ENCODE data around the gene YIPF3.

YIPF3 gene

DNA sequence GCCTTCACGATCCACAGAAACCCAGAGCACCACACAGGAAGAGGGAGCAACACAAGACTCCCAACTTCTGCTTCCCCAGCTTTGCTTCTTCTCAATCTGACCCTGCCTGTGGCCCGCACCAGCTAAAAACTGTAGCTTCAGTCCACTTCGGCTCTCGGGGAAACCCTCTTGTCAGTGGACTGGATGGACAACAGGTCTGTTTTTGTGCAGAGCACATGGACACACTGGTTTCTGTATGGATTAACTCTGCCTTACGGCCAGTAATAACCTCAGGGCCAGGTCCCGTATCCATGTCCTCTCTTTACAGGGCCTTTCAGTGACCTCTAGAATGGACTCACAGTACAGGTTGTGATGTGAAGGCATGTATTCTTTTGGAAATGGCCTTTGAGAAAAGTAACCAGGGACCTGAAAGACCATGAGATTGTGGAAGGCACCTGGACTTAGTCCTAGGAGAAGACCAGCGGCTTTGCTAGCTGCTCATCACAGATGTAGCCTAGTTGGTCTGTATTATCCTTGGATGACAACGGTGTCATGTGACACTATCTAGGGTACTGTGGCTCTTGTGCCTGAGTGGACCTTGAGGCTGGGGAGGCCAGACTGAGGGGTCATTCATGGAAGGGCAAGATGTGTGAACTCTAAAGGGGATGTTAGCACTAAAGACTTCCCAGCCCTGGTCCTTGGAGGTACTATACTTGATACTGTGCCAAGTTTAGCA is 6.0 kb upstream of the YIPF3 start:
- TF ChIP-seq FOXP2 (optimal IDR thresholded peaks at IDR 0.05; ENCODE audit: borderline replicate concordance, extremely low read depth, extremely low read length, insufficient read depth) = no peak
- TF ChIP-seq POLR2AphosphoS5 (IDR thresholded peaks at IDR 0.05; ENCODE audit: low read depth, low read length) = peak; percentile 39; the same call in 1 of the 2 replicates
- TF ChIP-seq TAF1 (IDR thresholded peaks at IDR 0.05; ENCODE audit: borderline replicate concordance, insufficient read depth, low read length) = no peak

DNA sequence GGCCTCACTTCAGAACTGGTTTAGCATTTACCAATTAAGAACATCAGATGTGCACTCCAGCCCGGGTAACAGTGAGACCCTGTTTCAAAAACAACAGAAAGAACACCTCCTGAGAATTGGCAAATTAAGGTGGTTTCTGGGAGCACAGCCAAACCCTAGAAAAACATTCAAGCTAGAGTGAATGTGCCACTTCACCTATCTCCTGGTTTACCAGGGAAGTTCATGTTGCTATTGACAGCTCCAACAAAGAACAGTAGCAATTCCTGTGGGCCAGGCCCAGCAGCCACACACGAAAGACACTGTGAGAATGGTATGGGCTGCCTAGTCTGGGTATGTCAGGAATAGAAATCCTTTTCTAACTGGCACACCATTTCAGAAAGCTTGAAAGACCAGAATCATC is 5.1 kb upstream of the YIPF3 start:
- no peak for TF ChIP-seq REST (IDR thresholded peaks at IDR 0.05; ENCODE audit: insufficient read depth in 1 of 2, low read depth in 2 of 2, low read length in 2 of 2)
- TF ChIP-seq SIN3A (IDR thresholded peaks at IDR 0.05; ENCODE audit: borderline replicate concordance, insufficient read depth, low read length) = no peak
- no peak for TF ChIP-seq TAF1 (IDR thresholded peaks at IDR 0.05; ENCODE audit: borderline replicate concordance, insufficient read depth, low read length)
- no peak for TF ChIP-seq FOXP2 (optimal IDR thresholded peaks at IDR 0.05; ENCODE audit: borderline replicate concordance, extremely low read depth, extremely low read length, insufficient read depth)
- TF ChIP-seq POLR2AphosphoS5 (IDR thresholded peaks at IDR 0.05; ENCODE audit: low read depth, low read length) = no peak

DNA sequence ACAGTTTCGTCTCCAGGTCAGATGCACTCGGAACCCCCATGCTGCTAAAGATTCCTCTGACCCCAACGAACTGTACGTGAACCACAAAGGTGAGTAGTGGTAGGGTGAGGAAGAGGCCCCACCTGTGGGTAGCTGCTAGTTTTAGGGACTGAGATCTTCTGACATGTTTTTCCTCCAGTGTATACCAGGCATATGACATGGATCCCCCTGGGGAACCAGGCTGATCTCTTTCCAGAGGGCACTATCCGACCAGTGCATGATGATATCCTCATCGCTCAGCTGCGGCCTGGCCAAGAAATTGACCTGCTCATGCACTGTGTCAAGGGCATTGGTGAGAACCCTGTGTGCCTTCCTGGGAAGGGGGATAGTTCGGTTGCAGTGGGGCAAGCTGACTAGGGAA is 3.4 kb upstream of the YIPF3 start:
- no peak for TF ChIP-seq FOXP2 (optimal IDR thresholded peaks at IDR 0.05; ENCODE audit: borderline replicate concordance, extremely low read depth, extremely low read length, insufficient read depth)
- no peak for TF ChIP-seq TAF1 (IDR thresholded peaks at IDR 0.05; ENCODE audit: borderline replicate concordance, insufficient read depth, low read length)
- TF ChIP-seq POLR2AphosphoS5 (IDR thresholded peaks at IDR 0.05; ENCODE audit: low read depth, low read length) = 0 out of 2 replicates have a peak, but pooled peaks have one; percentile 4
- TF ChIP-seq SIN3A (IDR thresholded peaks at IDR 0.05; ENCODE audit: borderline replicate concordance, insufficient read depth, low read length) = no peak
- TF ChIP-seq REST (IDR thresholded peaks at IDR 0.05; ENCODE audit: insufficient read depth in 1 of 2, low read depth in 2 of 2, low read length in 2 of 2) = no peak

- TF ChIP-seq SIN3A (IDR thresholded peaks at IDR 0.05; ENCODE audit: borderline replicate concordance, insufficient read depth, low read length) (0 out of 2 replicates have a peak, but pooled peaks have one; percentile 44), FOXP2 (optimal IDR thresholded peaks at IDR 0.05; ENCODE audit: borderline replicate concordance, extremely low read depth, extremely low read length, insufficient read depth) (no peak), POLR2AphosphoS5 (IDR thresholded peaks at IDR 0.05; ENCODE audit: low read depth, low read length) (no peak), TAF1 (IDR thresholded peaks at IDR 0.05; ENCODE audit: borderline replicate concordance, insufficient read depth, low read length) (peak; percentile 35; the same call in 1 of the 2 replicates), REST (IDR thresholded peaks at IDR 0.05; ENCODE audit: insufficient read depth in 1 of 2, low read depth in 2 of 2, low read length in 2 of 2) (no peak)
Measured at GRCh38 chr6:43517505-43518357, 1.0 kb upstream of the YIPF3 start.

DNA sequence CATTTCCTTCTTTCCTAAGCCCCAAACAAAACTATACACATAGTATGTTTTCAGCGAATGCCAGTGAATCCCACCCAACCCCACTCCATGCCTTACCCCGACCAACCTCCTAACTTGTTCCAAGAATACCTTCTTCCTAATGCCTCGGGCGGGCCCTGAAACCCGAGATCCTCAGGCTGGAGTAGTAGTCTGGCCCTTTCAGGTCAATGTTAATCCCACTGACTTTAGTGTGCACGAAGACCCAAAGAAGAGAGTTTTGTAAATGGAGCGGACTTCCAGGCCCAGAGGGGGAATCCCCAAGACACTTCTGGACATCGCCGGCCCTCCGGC is 394 bp downstream of the YIPF3 start:
- TF ChIP-seq TAF1 (IDR thresholded peaks at IDR 0.05; ENCODE audit: borderline replicate concordance, insufficient read depth, low read length) (no peak), FOXP2 (optimal IDR thresholded peaks at IDR 0.05; ENCODE audit: borderline replicate concordance, extremely low read depth, extremely low read length, insufficient read depth) (no peak), SIN3A (IDR thresholded peaks at IDR 0.05; ENCODE audit: borderline replicate concordance, insufficient read depth, low read length) (no peak), REST (IDR thresholded peaks at IDR 0.05; ENCODE audit: insufficient read depth in 1 of 2, low read depth in 2 of 2, low read length in 2 of 2) (no peak), POLR2AphosphoS5 (IDR thresholded peaks at IDR 0.05; ENCODE audit: low read depth, low read length) (no peak)

Data from PFSK-1 (cell line).